OCI-LY1 (cell line): ENCODE measurements around the gene C2CD2L.

Experiments used
- CTCF ChIP-seq: fragments of 200-600 bp; sonication (generic), shearing (Covaris generic); IDR thresholded peaks from 2 replicates; pipeline ENCODE4 v1.5.1; 2017; ENCODE audit warnings: mild to moderate bottlenecking, antibody characterized with exemption, low read length, moderate library complexity, mixed read lengths
- EZH2 ChIP-seq: fragments of 200-600 bp; sonication (generic), shearing (Covaris generic); IDR thresholded peaks from 2 replicates; pipeline ENCODE4 v1.8.0; 2017; ENCODE audit warnings: borderline replicate concordance, mixed run types, mild to moderate bottlenecking, antibody characterized with exemption, low read length, moderate library complexity, mixed read lengths

- TF ChIP-seq CTCF (peak; percentile 45), EZH2 (no peak)
These were observed 12.4 kb upstream of the C2CD2L start for GRCh38 chr11:119094816-119095065.
